Left ventricle myocardium inferior (tissue), 1 donor: ENCODE results near the gene SKI. TPM values are rescaled to one million over a fixed set of nuclear protein-coding genes. Genes with fewer than 3 reads are reported as not detected.

Experiments used
- DNase-seq: peaks from one replicate; pipeline ENCODE4 v3.0.0-alpha.2; 2020
- H3K27ac ChIP-seq: fragments of 200-600 bp; replicated peaks from 2 replicates; pipeline ENCODE4 v1.8.0; 2021
- H3K27me3 ChIP-seq: fragments of 200-600 bp; 2 replicates; pipeline ENCODE4 v1.8.0; 2021; ENCODE audit warnings: low read depth
- H3K36me3 ChIP-seq: fragments of 200-600 bp; 2 replicates; pipeline ENCODE4 v1.8.0; 2021
- H3K4me1 ChIP-seq: fragments of 200-600 bp; 2 replicates; pipeline ENCODE4 v1.8.0; 2021
- H3K4me3 ChIP-seq: fragments of 200-600 bp; 2 replicates; pipeline ENCODE4 v1.8.0; 2021; ENCODE audit warnings: mild to moderate bottlenecking, moderate library complexity
- H3K9me3 ChIP-seq: fragments of 200-600 bp; replicated peaks from 2 replicates; pipeline ENCODE4 v1.8.0; 2021
- intact Hi-C: fragments of 100-400 bp; cut with micrococcal nuclease; formaldehyde crosslinking; loops from one replicate; pipeline ENCODE4 v1.11.0; 2022
- total RNA-seq: library from RNA; stranded (reverse); fragmentation: NEBNext Ultra II Directional; extraction: Animal tissue kit (Norgen Biotek cat#: 25700); gene quantifications from one replicate; pipeline ENCODE4 v1.2.1, GENCODE V29; 2021
- TF ChIP-seq, protein P1 (sequence below): fragments of 200-600 bp; IDR thresholded peaks from 2 replicates; pipeline ENCODE4 v1.8.0; 2021; ENCODE audit warnings: antibody characterized with exemption, mild to moderate bottlenecking, borderline replicate concordance
- donor health status: DM: no; HTN: yes; CAD: no; lungs with severe emphysema.

SKI gene
- total RNA-seq, 1 donor from 2014 or later, result 37.9 TPM

- H3K27ac ChIP-seq, result no peak overlapping the region
- intact Hi-C loops, result no loop called here
- no peaks in the 10 kb centered on the region for H3K4me1 ChIP-seq
- no peak for DNase-seq
- no peak overlapping the region for H3K4me3 ChIP-seq
- no peaks in the 10 kb centered on the region for H3K9me3 ChIP-seq
- TF ChIP-seq, protein P1, sequence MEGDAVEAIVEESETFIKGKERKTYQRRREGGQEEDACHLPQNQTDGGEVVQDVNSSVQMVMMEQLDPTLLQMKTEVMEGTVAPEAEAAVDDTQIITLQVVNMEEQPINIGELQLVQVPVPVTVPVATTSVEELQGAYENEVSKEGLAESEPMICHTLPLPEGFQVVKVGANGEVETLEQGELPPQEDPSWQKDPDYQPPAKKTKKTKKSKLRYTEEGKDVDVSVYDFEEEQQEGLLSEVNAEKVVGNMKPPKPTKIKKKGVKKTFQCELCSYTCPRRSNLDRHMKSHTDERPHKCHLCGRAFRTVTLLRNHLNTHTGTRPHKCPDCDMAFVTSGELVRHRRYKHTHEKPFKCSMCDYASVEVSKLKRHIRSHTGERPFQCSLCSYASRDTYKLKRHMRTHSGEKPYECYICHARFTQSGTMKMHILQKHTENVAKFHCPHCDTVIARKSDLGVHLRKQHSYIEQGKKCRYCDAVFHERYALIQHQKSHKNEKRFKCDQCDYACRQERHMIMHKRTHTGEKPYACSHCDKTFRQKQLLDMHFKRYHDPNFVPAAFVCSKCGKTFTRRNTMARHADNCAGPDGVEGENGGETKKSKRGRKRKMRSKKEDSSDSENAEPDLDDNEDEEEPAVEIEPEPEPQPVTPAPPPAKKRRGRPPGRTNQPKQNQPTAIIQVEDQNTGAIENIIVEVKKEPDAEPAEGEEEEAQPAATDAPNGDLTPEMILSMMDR, result no peak
- H3K27me3 ChIP-seq, result peaks cover 8% of the 10 kb centered on the region
- H3K36me3 ChIP-seq, result no peaks in the 10 kb centered on the region
Measured at GRCh38 chr1:2337501-2337900, 109.4 kb downstream of the SKI start.

- intact Hi-C loops, result no loop called here
- H3K9me3 ChIP-seq, result no peaks in the 10 kb centered on the region
- H3K27ac ChIP-seq, result no peak overlapping the region
- no peaks in the 10 kb centered on the region for H3K4me1 ChIP-seq
- TF ChIP-seq, protein P1, result no peak
- peaks cover 8% of the 10 kb centered on the region for H3K27me3 ChIP-seq
- H3K4me3 ChIP-seq, result no peak overlapping the region
- DNase-seq, result no peak
- H3K36me3 ChIP-seq, result no peaks in the 10 kb centered on the region
Measured at GRCh38 chr1:2339206-2340085, 111.3 kb downstream of the SKI start.

DNA sequence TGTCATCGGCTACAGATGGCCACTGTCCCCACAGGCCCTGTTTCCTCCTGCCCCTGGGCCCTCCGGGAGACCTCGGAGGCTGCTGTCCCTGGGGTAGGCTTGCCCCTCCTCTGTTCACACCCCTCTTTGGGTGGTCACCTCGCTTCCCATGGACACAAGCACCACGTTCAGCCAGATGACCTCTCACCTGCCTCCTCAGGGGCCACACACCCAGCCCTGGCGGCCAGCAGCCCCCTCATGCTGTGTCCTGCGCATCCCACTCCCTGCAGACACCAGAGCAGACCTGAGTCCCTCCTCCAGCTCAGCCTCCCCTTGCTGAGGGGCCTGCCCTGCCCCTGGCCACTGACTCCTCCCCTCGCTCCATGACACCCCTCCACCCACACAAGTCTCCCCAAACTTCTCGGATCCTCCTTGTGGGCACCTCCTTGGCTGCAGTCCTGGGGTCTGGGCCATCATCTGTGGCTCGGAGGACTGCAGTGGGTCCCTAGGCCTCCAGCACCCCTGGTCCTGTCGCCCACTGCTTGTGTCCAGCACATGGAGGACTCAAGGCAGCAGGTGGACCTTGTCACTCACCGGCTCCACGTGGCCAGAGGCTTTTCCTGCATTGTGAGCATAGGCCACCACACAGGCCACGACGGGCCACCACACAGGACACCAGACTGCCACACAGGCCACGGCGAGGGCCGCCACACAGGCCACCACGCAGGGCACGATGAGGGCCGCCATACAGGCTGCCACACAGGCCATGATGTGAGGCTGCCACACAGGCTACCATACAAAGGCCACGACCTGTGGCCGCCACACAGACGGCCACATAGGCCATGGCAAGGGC lies 112.2 kb downstream of the SKI start:
- Histone ChIP-seq H3K36me3 (no peaks in the 10 kb centered on the region), H3K9me3 (no peaks in the 10 kb centered on the region), H3K4me1 (no peaks in the 10 kb centered on the region), H3K27me3 (peaks cover 8% of the 10 kb centered on the region), H3K4me3 (no peak overlapping the region), H3K27ac (no peak overlapping the region)
- no peak for DNase-seq
- intact Hi-C loops, result no loop called here
- TF ChIP-seq, protein P1, result no peak

- H3K27ac ChIP-seq, result no peak overlapping the region
- no peaks in the 10 kb centered on the region for H3K4me1 ChIP-seq
- no peak for DNase-seq
- no peaks in the 10 kb centered on the region for H3K36me3 ChIP-seq
- peaks cover 8% of the 10 kb centered on the region for H3K27me3 ChIP-seq
- H3K4me3 ChIP-seq, result no peak overlapping the region
- no peaks in the 10 kb centered on the region for H3K9me3 ChIP-seq
- intact Hi-C loops, result no loop called here
- TF ChIP-seq, protein P1, result no peak
Measured at GRCh38 chr1:2340918-2341254, 112.8 kb downstream of the SKI start.

DNA sequence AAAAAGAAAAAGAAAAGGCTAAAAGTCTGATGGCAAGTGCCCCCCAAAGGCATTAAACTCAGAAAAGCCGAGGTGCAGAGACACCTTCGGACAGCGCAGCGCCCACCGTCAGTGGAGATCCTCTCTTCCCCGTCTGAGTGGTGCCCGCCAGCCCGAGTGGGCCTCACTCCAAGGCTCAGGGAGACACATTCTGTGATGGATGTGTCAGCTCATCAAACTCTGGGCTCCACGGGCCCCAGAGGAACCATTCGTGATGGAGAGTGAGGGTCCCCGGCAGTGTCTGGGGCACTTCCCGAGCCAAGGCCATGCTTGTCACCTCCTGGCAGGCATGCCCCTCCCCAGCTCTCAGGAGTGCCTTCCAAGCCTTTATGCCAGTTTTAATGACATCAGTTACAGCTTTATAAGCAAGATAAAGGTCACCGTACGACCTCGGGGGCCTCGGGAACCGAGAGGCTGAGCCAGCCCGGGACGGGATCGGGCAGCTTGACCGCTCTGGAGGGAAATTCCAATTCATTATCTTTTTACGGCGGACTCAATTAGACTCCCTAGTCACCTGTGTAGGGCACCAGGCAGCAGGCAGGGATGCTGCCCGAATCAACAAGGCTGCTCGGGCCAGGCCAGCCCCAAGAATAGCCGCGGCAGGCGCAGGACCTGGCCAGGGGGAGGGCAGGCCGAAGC lies 113.7 kb downstream of the SKI start:
- Histone ChIP-seq H3K27ac (no peak overlapping the region), H3K4me1 (no peaks in the 10 kb centered on the region), H3K36me3 (no peaks in the 10 kb centered on the region), H3K9me3 (no peaks in the 10 kb centered on the region), H3K4me3 (no peak overlapping the region), H3K27me3 (peaks cover 4% of the 10 kb centered on the region)
- TF ChIP-seq, protein P1, result no peak
- intact Hi-C loops, result no loop called here
- DNase-seq, result no peak
